ENCODE data around the gene SLC15A3.

DNA sequence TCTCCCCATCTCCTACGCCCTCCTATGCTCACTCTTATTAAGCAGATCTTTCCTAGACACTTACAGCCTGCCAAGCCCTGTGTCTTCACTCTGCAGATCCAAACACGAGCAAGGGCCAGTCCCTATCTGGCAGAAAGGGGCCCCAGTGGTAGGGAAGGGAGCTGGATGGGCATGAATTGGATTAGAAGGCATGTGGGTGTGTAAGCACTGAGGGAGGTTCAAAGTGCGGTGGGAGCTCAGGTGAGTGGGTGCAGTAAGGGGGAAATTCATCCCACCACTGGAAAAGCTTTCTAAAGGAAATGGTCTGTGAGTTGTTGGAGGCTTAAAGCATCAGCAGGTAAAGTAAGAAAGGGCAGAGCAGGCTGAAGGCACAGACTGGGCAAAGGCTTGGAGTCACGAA lies 22.2 kb downstream of the SLC15A3 start:
- TF ChIP-seq TAF1 (IDR thresholded peaks at IDR 0.05; ENCODE audit: borderline replicate concordance, insufficient read depth, low read length) = no peak
- TF ChIP-seq POLR2AphosphoS5 (IDR thresholded peaks at IDR 0.05; ENCODE audit: low read depth, low read length) = no peak
- TF ChIP-seq, protein P1, sequence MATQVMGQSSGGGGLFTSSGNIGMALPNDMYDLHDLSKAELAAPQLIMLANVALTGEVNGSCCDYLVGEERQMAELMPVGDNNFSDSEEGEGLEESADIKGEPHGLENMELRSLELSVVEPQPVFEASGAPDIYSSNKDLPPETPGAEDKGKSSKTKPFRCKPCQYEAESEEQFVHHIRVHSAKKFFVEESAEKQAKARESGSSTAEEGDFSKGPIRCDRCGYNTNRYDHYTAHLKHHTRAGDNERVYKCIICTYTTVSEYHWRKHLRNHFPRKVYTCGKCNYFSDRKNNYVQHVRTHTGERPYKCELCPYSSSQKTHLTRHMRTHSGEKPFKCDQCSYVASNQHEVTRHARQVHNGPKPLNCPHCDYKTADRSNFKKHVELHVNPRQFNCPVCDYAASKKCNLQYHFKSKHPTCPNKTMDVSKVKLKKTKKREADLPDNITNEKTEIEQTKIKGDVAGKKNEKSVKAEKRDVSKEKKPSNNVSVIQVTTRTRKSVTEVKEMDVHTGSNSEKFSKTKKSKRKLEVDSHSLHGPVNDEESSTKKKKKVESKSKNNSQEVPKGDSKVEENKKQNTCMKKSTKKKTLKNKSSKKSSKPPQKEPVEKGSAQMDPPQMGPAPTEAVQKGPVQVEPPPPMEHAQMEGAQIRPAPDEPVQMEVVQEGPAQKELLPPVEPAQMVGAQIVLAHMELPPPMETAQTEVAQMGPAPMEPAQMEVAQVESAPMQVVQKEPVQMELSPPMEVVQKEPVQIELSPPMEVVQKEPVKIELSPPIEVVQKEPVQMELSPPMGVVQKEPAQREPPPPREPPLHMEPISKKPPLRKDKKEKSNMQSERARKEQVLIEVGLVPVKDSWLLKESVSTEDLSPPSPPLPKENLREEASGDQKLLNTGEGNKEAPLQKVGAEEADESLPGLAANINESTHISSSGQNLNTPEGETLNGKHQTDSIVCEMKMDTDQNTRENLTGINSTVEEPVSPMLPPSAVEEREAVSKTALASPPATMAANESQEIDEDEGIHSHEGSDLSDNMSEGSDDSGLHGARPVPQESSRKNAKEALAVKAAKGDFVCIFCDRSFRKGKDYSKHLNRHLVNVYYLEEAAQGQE (IDR thresholded peaks at IDR 0.05; ENCODE audit: insufficient read depth in 1 of 2, low read depth in 2 of 2, low read length in 2 of 2) = no peak

All from PFSK-1 (cell line).